GM18511 (cell line): Measurements from ENCODE around the gene CDKN3.
"Not testable (repeated sequence)": the region's sequence is repeated elsewhere in the genome, so short reads cannot be mapped to it uniquely, and the experiment has no call there.

Experiments
- ATAC-seq: cut with Tn5 transposase; IDR thresholded peaks from one replicate; pipeline ENCODE4 v1.9.1; 2021; ENCODE audit warnings: mild to moderate bottlenecking, moderate library complexity; ENCODE audit not compliant: unreplicated experiment

CDKN3 gene

DNA sequence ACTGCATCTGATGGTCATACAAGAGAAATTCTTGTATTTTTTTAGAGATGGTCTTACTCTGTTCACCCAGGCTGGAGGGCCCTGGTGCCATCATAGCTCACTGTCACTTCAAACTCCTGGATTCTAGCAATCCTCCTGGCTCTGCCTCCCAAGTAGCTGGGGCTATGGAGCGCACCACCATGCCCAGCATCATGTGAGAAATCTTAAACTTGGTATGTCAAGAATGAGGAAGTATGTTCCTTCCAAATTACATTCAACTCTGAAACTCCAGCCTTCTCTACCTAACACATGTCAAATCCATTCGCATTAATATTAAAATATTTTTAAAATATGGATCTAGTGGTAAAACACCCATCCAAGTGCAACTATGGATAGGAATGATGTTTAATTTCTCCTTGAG lies 27.5 kb upstream of the CDKN3 start:
- no peak for ATAC-seq

DNA sequence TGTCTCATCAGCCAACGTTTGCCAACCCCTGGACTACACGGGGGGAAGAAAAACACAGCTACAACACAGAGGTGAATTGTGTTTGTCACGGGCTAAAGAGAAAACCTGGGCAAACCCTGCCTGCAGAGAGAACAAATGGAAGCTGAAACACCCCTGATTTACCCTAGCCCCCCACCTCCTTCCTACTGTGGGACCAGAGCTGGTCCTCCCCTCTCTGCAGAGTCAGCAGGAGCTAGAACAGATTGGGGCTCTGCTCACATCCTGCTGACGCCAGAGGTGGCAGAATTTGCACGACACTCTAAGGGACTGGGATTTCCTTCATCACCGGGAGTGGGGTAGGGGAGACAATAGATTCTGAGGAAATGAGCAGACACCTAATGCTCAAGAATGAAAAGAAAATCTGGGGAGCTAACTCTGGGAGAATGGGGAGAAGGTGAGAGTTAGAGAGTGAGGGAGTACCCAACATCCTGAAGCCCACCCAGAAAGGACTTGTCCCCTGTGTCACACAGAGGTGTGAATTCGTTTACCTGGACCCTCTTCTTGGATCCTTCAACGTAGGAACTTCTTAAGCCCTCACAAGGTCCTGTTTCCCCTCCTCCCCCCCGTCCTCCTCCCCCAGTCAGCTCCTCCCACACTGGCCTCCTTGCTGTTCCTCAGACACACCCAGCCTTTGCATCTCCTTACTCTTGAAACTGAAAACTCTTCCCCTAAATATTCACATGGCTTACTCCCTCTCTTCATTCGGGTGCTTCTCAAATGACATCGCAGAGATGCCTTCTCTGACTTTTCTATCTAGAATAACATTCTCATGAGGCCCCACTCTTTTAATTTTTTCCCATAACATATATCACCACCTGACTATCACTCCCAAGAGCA lies 26.2 kb upstream of the CDKN3 start:
- no peak for ATAC-seq

DNA sequence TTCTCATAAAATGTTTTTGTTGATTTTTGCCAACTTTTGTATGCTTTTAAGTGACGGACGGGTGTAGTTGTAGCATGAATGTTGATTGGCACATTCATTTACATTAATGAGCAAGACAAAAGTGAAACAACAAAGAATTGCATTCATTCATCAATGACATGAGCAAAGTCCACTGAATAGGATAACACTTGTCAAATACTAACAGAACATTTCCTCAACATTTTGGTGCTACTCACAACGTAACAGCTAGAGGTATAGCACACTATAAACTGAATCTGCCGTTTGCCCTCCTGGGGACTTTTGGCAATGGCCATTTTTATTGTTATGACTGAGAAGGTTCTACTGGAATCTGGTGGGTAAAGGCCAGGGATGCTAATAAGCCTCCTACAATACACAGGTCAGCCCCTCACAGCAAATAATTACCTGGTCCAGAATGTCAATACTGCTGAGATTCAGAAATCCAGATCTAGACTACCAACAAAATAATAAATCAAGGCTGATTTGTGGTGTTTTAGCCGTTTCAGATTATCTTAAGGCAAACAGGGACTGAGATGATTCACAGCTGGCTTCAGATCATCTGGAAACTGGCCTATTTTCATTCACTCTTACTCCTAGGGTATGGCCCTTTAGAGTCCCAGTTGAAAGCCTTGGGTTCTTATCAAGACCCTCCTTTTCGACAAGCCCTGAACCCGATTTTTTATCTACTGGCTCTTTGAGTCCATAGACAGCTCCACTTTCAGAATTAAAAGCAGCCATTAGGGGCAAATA lies 22.5 kb upstream of the CDKN3 start:
- no peak for ATAC-seq

DNA sequence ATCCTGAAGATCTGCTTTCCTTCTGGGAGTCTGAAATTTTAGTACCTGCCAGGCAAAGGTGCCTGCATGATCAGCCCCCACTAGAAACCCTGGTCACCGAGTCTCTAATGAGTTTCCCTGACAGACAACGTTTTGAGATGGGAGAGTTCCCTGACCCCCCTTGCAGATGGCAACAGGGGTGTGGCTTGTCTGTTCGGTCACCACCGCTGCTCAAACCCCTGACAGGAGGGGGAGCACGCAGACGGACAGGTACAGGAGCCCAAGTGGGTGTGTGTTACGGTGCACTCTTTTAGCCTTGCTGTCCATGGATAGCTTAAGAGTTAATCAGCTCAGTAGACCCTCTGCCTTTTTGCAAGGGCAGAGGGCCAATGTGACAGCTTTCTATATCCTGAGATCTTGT lies 19.3 kb upstream of the CDKN3 start:
- no peak for ATAC-seq

DNA sequence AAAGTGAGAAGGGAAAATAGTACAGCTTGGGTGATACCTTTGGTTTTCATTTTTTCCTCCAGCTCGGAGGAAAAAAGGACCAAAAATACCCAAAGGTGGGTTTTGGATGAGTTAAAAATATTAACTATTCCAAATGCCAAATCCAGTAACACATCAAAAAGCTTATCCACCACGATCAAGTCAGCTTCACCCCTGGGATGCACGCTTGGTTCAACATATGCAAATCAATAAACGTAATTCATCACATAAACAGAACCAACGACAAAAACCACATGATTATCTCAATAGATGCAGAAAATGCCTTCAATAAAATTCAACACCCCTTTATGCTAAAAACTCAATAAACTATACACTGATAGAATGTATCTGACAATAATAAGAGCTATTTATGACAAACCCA lies 17.9 kb upstream of the CDKN3 start:
- not testable (repeated sequence) for ATAC-seq

DNA sequence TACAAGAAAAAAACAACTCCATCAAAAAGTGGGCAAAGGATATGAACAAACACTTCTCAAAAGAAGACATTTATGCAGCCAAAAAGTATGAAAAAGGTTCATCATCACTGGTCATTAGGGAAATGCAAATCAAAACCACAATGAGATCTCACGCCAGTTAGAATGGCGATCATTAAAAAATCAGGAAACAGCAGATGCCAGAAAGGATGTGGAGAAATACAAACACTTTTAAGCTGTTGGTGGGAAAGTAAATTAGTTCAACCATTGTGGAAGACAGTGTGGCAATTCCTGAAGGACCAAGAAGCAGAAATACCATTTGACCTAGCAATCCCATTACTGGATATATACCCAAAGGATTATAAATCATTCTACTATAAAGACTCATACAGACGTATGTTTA lies 16.2 kb upstream of the CDKN3 start:
- not testable (repeated sequence) for ATAC-seq

DNA sequence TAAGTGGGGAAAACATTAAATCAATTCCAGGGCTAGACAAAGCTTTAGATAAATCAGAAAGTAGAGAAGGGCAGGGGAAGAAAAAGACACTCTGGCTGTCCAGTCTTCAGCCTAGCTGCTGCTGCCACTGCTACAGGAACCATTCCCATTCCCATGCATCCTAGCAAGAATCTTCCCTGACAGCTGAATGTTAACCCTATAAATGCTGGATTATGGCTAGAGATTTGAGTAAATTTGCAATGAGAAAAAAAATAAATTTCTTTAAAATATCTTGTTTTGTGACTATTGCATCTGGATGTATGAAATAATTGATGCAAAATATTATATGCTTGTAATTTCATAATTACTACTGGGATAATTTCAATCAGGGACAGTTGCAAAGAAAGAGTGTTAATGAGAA lies 15.0 kb upstream of the CDKN3 start:
- ATAC-seq, result no peak

DNA sequence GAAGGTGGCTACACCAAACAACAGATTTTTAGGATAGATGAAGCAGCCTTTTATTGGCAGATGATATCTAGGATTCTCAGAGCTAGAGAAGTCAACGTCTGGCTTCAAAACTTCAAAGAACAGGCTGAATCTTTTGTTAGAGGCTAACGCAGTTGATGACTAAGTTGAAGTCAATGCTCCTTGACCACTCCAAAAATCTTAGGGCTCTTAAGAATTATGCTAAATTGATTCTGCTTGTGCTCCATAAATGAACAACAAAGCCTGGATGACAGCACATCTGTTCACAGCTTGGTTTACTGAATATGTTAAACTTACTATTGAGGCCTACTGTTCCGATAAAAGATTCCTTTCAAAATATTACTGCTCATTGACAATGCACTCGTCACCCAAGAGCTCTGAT lies 13.0 kb upstream of the CDKN3 start:
- no peak for ATAC-seq

DNA sequence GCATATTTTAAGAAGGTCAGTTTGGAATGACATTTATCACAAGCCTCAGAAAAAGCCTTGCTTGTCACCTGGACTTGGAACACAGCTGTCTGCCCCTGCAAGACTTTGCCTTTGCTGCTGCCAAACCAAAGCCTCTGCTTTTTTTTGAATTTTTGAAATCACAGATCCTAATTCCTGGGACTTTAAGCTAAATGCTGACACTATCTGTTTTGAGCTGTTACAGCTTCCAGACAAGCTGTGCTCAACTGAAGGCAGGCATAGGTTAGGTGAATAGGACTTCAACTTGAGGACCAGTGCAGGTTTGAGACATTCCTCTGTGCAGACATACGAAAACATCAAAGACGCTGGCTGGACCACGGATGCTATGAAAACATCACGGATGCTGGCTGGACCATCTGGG lies 11.3 kb upstream of the CDKN3 start:
- no peak for ATAC-seq

DNA sequence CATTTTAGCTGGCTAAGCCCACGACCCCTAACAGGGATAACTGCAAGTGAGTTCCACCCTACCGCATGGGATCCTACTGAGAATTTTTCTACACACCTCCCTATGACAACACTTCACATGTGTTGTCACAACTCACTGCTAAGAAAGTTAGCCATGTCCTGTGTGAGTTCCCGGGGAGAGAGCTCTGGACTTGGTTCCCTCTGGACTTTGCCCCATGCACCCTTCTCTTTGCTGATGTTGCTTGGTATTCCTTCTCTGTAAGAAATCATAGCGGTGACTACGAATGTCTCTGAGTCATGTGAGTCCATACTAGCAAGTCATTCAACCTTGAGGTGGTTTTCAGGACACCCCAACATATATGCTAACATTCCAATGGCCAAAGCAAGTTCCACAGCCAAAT lies 9.5 kb upstream of the CDKN3 start:
- ATAC-seq, result no peak

DNA sequence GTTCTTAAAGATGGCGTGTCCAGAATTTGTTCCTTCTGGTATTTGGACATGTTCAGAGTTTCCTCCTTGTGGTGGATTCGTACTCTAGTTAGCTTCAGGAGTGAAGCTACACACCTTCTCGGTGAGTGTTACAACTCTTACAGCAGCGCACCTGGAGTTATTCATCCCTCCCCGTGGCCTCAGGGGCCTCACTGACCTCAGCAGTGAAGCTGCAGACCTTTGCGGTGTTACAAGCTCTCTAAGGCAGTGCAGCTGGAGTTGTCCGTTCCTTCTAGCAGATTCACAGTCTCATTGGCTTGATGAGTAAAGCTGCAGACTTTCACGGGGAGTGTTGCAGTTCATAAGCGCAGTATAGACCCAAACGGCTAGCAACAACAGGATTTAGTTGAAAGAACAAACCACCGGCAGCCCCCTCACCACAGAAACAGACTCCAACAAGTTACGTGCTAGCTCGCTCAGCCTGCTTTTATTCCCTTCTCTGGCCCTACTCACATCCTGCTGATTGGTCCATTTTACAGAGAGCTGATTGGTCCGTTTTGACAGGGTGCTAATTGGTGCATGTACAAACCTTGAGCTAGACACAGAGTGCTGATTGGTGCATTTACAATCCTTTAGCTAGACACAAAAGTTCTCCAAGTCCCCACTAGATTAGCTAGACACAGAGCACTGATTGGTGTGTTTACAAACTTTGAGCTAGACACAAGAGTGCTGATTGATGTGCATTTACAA lies 4.5 kb upstream of the CDKN3 start:
- ATAC-seq, result no peak

DNA sequence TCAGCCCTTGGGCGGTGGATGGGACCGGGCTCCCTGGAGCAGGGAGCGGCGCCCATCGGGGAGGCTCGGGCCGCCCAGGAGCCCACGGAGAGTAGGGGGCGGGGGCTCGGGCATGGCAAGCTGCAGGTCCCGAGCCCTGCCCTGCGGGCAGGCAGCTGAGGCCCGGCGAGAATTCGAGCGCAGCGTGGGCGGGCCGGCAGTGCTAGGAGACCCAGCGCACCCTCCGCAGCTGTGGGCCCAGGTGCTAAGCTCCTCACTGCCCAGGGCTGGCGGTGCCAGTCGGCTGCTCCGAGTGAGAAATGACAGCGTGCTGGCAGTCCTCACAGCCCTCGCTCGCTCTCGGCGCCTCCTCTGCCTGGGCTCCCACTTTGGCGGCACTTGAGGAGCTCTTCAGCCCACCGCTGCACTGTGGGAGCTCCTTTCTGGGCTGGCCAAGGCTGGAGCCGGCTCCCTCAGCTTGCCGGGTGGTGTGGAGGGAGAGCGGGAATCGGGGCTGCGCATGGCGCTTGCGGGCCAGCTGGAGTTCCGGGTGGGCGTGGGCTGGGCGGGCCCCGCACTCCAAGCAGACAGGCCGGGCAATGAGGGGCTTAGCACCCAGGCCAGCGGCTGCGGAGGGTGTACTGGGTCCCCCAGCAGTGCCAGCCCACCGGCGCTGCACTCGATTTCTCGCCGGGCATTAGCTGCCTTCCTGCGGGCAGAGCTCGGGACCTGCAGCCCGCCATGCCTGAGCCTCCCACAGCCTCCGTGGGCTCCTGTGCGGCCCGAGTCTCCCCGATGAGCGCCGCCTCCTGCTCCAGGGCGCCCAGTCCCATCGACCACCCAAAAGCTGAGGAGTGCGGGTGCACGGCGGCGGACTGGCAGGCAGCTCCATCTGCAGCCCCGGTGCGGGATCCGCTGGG lies 3.6 kb upstream of the CDKN3 start:
- ATAC-seq, result not testable (repeated sequence)

DNA sequence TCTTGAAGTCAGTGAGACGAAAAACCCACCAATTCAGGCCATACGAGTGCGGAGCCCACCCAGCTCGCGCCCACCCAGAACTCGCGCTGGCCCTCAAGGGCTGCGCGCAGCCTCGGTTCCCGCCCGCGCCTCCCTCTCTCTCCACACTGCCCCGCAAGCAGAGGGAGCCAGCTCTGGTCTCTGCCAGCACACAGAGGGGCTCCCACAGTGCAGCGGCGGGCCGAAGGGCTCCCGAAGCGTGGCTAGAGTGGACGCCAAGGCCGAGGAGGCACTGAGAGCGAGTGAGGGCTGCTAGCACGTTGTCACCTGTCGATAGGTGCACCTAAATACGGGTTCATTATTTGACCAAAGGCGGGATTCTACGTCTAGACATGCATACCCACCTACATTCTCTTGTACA lies 2.2 kb upstream of the CDKN3 start:
- no peak for ATAC-seq

DNA sequence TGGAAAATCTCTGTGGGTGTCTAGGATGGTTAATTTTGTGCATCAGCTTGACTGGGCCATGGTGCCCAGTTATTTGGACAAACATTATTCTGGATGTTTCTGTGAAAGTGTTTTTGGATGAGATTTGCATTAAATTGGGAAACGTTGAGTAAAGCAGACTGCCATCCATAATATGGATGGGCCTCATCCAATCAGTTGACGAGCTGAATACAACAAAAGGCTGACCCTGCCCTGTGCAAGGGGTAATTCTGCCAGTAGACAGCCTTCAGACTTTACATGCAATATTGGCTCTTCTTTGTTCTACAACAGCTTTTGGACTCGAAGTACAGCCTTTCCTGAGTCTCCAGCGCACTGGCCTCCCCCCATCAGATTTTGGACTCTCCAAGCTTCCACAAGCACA lies 1.5 kb upstream of the CDKN3 start:
- ATAC-seq, result no peak

DNA sequence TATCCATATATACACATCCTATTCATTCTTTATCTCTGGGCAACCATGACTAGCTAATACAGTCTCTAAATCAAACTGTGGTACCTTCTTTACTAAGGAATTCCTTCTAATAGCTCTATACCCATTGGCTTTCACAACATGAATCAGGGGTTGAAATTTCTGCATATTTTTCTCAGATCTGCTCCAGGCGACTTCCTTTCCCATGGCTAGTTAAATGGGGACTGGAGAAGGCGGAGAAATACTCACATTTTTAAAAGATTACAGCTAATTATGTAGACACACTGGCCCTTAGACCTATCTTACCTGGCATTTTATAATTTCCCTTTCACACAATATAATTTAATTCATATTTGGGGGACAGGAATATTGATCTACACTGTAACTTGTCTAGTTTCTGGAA lies 1.1 kb upstream of the CDKN3 start:
- ATAC-seq, result no peak

DNA sequence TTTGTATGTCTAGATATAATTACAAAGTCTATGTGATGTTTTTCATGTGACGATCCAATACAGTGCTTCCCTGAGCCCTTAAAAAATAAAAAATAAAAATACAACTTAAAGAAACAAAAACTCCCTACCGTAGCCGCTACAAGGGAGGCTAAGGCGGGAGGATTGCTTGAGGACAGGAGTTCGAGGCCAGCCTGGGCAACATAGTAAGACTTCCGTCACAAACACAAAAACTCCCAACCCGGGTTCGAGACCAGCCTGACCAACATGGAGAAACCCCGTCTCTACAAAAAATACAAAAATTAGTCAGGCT lies 669 bp upstream of the CDKN3 start:
- ATAC-seq, result no peak

DNA sequence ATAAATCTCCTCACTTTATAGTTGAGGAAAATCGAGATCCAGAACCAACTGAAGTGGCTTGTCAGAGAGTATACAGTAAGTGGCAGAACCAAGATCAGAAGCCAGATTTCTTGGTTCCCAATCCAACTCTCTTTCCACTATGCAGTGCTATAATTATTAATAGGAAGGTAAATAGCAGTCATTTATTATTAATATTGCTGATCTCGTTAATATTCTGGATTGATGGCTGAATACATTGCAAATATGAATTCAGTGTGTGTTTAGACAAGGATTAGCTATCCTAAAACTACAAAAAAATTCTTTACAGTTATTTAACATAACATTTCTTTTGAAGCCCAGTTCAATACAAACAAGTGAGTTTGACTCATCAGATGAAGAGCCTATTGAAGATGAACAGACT lies 2.8 kb downstream of the CDKN3 start:
- no peak for ATAC-seq

DNA sequence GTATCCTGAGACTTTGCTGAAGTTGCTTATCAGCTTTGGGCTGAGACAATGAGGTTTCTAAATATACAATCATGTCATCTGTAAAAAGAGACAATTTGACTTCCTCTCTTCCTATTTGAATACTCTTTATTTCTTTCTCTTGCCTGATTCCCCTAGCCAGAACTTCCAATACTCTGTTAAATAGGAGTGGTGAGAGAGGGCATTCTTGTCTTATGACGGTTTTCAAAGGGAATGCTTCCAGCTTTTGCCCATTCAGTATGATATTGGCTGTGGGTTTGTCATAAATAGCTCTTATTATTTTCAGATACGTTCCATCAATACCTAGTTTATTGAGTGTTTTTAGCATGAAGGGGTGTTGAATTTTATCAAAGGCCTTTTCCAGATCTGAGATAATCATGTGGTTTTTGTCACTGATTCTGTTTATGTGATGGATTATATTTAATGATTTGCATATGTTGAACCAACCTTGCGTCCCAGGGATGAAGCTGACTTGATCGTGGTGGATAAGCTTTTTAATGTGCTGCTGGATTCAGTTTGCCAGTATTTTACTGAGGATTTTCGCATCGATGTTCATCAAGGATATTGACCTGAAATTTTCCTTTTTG lies 6.7 kb downstream of the CDKN3 start:
- ATAC-seq, result not testable (repeated sequence)

DNA sequence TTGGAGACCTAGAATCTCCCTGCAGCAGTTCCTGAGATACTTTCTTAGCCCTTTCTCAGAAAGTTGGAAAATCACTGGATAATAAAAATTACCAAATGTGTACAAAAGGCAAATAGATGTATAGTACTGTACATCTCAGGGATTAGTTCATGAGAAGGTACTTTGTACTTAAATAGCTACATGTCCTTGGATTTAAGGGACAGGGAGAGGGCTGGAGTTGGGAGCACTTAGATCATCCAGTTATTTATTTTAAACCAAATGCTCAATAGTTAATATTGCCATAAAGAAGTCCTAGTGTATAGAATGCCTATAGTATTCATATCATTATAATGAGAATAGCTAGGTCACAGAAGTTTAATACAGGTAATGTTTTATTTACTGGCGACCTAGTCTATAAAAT lies 13.4 kb downstream of the CDKN3 start:
- ATAC-seq, result no peak

DNA sequence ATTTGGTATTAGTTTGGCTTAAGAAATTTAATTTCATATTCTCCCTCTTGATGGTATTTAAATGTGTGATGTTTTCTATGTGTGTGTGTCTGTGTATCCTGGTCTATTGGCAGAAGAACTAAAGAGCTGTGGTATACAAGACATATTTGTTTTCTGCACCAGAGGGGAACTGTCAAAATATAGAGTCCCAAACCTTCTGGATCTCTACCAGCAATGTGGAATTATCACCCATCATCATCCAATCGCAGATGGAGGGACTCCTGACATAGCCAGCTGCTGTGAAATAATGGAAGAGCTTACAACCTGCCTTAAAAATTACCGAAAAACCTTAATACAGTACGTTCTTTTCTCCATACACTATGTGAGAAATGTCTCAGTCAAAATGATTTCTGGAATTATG lies 14.6 kb downstream of the CDKN3 start:
- ATAC-seq, result no peak
